ENCODE data around the gene CALB2. TPM values are rescaled to one million over a fixed set of nuclear protein-coding genes. Genes with fewer than 3 reads are reported as not detected.
"Not testable (repeated sequence)": the region's sequence is repeated elsewhere in the genome, so short reads cannot be mapped to it uniquely, and the experiment has no call there.

The CALB2 gene
- polyA plus RNA-seq, 1 experiment = 2.9 TPM

DNA sequence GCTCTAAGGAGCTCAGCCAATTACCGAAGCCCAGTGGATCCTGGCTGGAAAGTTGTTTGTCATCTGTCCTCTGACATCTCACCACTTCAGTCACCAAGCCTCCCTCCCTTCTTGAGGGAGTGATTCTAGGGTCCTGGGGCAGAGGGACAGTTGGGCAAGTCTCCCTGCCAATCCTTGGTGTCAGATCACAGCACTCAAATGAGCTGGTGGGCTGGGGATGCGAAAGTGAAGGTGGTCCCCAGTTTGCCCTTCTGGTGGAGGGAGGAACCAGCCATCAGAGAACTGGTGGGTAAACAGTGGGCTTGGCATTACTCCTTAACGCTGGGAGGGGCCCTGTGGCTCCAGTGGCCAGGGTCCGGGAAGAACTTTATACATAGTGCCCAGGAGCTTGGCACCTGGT, 4.4 kb upstream of the CALB2 start:
- Histone ChIP-seq H3K27me3 (ENCODE audit: control insufficient read depth, insufficient read depth, low read length) (peaks cover 21% of the 10 kb centered on the region), H3K27ac (ENCODE audit: low read depth, low read length) (no peak overlapping the region), H3K9me3 (ENCODE audit: control insufficient read depth, insufficient read depth, low read length) (no peaks in the 10 kb centered on the region), H3K4me3 (ENCODE audit: low read depth, low read length) (no peak overlapping the region)
- CTCF ChIA-PET = interaction anchor here (2.3 kb wide), 1 partner anchor 42 kb away, joined by 6 read pairs; no protein-coding TSS in a partner anchor
- no peak for DNase-seq (ENCODE audit: low read depth, low spot score)
- POLR2A ChIA-PET = no interaction called here
- TF ChIP-seq, protein P1, sequence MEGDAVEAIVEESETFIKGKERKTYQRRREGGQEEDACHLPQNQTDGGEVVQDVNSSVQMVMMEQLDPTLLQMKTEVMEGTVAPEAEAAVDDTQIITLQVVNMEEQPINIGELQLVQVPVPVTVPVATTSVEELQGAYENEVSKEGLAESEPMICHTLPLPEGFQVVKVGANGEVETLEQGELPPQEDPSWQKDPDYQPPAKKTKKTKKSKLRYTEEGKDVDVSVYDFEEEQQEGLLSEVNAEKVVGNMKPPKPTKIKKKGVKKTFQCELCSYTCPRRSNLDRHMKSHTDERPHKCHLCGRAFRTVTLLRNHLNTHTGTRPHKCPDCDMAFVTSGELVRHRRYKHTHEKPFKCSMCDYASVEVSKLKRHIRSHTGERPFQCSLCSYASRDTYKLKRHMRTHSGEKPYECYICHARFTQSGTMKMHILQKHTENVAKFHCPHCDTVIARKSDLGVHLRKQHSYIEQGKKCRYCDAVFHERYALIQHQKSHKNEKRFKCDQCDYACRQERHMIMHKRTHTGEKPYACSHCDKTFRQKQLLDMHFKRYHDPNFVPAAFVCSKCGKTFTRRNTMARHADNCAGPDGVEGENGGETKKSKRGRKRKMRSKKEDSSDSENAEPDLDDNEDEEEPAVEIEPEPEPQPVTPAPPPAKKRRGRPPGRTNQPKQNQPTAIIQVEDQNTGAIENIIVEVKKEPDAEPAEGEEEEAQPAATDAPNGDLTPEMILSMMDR (IDR thresholded peaks at IDR 0.05; ENCODE audit: low read depth, low read length) = no peak

DNA sequence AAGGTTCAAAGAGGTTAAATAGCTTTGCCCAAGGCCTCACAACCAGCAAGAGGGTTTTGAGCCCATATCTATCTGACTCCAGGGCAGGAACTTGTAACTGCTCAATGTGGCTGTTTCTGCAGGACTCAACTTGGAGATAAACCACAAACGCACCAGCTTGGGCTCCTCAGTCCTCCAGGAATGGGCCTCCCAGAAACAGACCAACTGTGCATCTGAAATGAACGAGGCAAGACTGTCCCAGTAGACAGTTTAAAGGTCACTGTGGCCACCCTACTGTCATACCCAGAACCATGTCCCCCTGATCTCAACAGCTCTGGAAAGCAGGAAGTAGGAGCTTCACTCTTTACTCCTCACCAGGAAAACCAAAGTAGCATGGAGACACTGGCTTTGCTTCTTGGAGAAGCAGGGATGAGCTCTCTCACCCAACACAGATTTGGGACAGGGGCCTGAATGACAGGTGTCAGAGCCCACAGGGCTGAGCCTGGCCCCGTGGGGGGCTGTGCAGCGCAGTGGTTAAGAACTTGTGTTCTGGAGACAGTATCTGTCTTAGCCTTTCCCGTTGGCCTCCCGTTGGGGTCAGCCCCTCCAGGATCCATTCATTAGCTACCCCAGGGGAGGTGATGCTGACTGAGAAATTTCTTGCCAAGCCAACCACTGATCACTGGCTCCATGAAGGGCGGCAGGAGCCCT, 2.3 kb upstream of the CALB2 start:
- DNase-seq (ENCODE audit: low read depth, low spot score) = no peak
- Histone ChIP-seq H3K27ac (ENCODE audit: low read depth, low read length) (no peak overlapping the region), H3K4me3 (ENCODE audit: low read depth, low read length) (no peak overlapping the region), H3K9me3 (ENCODE audit: control insufficient read depth, insufficient read depth, low read length) (no peaks in the 10 kb centered on the region), H3K27me3 (ENCODE audit: control insufficient read depth, insufficient read depth, low read length) (peaks cover 21% of the 10 kb centered on the region)
- TF ChIP-seq, protein P1 (IDR thresholded peaks at IDR 0.05; ENCODE audit: low read depth, low read length) = no peak
- ChIA-PET CTCF (interaction anchor here (1.3 kb wide), 1 partner anchor 44 kb away, joined by 4 read pairs; no protein-coding TSS in a partner anchor), POLR2A (no interaction called here)

DNA sequence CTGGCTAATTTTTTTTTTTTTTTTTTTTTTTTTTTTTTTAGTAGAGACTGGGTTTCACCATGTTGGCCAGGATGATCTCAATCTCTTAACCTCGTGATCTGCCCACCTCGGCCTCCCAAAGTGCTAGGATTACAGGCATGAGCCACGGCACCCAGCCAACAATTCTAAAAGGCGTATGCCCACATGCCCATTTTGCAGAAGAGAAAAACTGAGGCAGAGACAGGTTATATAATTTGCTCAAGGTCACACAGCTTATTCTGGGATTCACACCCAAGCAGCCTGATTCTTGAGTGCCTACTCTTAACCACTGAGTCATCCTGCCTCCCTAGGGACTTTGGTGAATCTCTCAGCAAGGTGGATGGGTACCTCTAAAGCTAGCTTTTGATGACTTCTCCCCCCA, 1.6 kb upstream of the CALB2 start:
- H3K4me3 ChIP-seq (ENCODE audit: low read depth, low read length); DNase-seq (ENCODE audit: low read depth, low spot score); H3K27ac ChIP-seq (ENCODE audit: low read depth, low read length); H3K9me3 ChIP-seq (ENCODE audit: control insufficient read depth, insufficient read depth, low read length); POLR2A ChIA-PET: not testable (repeated sequence)
- CTCF ChIA-PET = interaction anchor here (1.3 kb wide), 1 partner anchor 143 kb away, joined by 6 read pairs; no protein-coding TSS in a partner anchor
- peaks cover 21% of the 10 kb centered on the region for H3K27me3 ChIP-seq (ENCODE audit: control insufficient read depth, insufficient read depth, low read length)

DNA sequence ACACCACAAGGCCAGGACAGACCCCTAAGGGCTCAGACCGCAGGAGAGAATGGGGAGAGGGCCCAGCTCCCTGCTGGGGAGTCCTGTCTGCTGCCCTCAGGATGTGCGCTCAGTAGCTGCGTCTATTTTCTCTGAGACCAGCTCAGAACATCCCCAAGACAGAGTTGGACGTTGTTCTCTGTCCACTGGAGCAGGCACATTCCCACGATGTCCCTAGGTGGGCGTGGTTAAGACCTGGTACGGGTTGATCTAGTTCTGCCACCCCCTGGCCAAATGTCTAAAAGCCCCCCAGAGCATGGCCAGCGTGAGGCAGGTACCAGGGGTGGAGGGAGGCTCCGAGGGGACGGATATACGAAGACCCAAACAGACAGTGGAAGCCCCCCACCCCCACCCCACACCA, 842 bp upstream of the CALB2 start:
- peaks cover 21% of the 10 kb centered on the region for H3K27me3 ChIP-seq (ENCODE audit: control insufficient read depth, insufficient read depth, low read length)
- H3K4me3 ChIP-seq (ENCODE audit: low read depth, low read length) = no peak overlapping the region
- ChIA-PET POLR2A (no interaction called here), CTCF (interaction anchor here (0.6 to 1.6 kb wide), 5 partner anchors 8 to 142 kb away, joined by 4 to 6 read pairs (median 5); no protein-coding TSS in a partner anchor)
- no peaks in the 10 kb centered on the region for H3K9me3 ChIP-seq (ENCODE audit: control insufficient read depth, insufficient read depth, low read length)
- no peak overlapping the region for H3K27ac ChIP-seq (ENCODE audit: low read depth, low read length)
- TF ChIP-seq, protein P1 (IDR thresholded peaks at IDR 0.05; ENCODE audit: low read depth, low read length) = no peak
- DNase-seq (ENCODE audit: low read depth, low spot score) = no peak

DNA sequence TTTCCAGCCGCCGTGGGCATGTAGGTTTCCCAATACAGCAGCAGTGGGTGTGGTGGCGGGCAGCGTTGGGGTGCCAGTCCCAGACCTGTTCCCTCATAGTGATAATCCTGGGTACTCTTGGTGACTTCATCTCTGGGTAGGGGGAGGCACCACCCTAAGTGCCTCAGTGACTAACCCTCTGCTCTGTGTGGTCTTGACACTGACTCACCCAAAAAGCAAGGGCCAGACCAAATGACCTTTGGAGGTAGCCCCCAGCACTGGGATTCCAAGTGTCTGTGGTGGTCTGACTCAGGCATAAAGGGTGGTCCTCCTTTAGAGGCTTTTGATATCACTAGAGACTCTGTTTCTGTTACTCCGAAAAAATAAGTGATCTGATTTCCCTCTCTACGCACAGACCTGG, 908 bp downstream of the CALB2 start:
- CTCF ChIA-PET = interaction anchor here (0.6 to 1.3 kb wide), 6 partner anchors 19 to 575 kb away, joined by 3 to 4 read pairs (median 3); no protein-coding TSS in a partner anchor
- H3K27ac ChIP-seq (ENCODE audit: low read depth, low read length) = no peak overlapping the region
- H3K9me3 ChIP-seq (ENCODE audit: control insufficient read depth, insufficient read depth, low read length) = no peaks in the 10 kb centered on the region; the same call in 1 of the 2 replicates
- POLR2A ChIA-PET = interaction anchor here (1.1 kb wide), 1 partner anchor 13 kb away, joined by 3 read pairs; no protein-coding TSS in a partner anchor
- H3K27me3 ChIP-seq (ENCODE audit: control insufficient read depth, insufficient read depth, low read length) = peaks cover 15% of the 10 kb centered on the region
- H3K4me3 ChIP-seq (ENCODE audit: low read depth, low read length) = no peak overlapping the region
- TF ChIP-seq, protein P1 (IDR thresholded peaks at IDR 0.05; ENCODE audit: low read depth, low read length) = no peak
- DNase-seq (ENCODE audit: low read depth, low spot score) = no peak
